Peyer's patch (tissue), 4 donors: ENCODE data around the gene FLT1.

Source experiments
- CTCF ChIP-seq, 6 experiments: fragments of 450-650 bp in 4 of 6; fragments of 200-600 bp in 2 of 6; sonication (generic) in 1 of 6; IDR thresholded peaks; one replicate each; pipeline ENCODE4 v1.5.1; 2017 to 2019; ENCODE audit warnings: antibody characterized with exemption in 6 of 6, mild to moderate bottlenecking in 3 of 6, moderate library complexity in 1 of 6
- POLR2A ChIP-seq, 2 donors: fragments of 450-650 bp; IDR thresholded peaks; one replicate each; pipeline ENCODE4 v1.5.1; 2017; ENCODE audit warnings: antibody characterized with exemption in 2 of 2, mild to moderate bottlenecking in 2 of 2, moderate library complexity in 2 of 2

GRCh38 chr13:28327373-28328270 is 167.3 kb downstream of the FLT1 start:
- TF ChIP-seq CTCF (IDR thresholded peaks at IDR 0.05) = no peak
- TF ChIP-seq POLR2A (IDR thresholded peaks at IDR 0.05) = no peak
